Fibroblast of lung (primary cell): ENCODE results near the gene ODF2. TPM values are rescaled to one million over a fixed set of nuclear protein-coding genes. Genes with fewer than 3 reads are reported as not detected.
A peak's percentile ranks its signal among the peaks of the same experiment; 100 is the strongest.

Source experiments
- DNase-seq, 2 donors: peaks; one replicate each; pipeline versions ENCODE4 v3.0.0 to v3.0.0-alpha.2; 2010; ENCODE audit warnings: low read depth in 2 of 2
- H2AFZ ChIP-seq: 2 replicates; pipeline ENCODE4 v1.5.1; 2012; ENCODE audit warnings: low read length, control low read depth, inconsistent platforms
- H3K27ac ChIP-seq: 2 replicates; pipeline ENCODE4 v1.5.1; 2011; ENCODE audit warnings: low read length, control low read depth; ENCODE audit not compliant: insufficient read depth
- H3K27me3 ChIP-seq: 2 replicates; pipeline ENCODE4 v1.5.1; 2011; ENCODE audit warnings: mild to moderate bottlenecking, low read length; ENCODE audit not compliant: control insufficient read depth, insufficient read depth
- H3K36me3 ChIP-seq: 2 replicates; pipeline ENCODE4 v1.5.1; 2011; ENCODE audit warnings: low read length; ENCODE audit not compliant: control insufficient read depth, insufficient read depth
- H3K4me1 ChIP-seq: 2 replicates; pipeline ENCODE4 v1.5.1; 2011; ENCODE audit warnings: low read length; ENCODE audit not compliant: control insufficient read depth, insufficient read depth; ENCODE audit errors: extremely low read depth
- H3K4me2 ChIP-seq: 2 replicates; pipeline ENCODE4 v1.5.1; 2011; ENCODE audit warnings: low read length, control low read depth; ENCODE audit not compliant: insufficient read depth; ENCODE audit errors: extremely low read depth
- H3K4me3 ChIP-seq, 4 experiments: fragments of 200-600 bp in 1 of 4; sonication (generic) in 1 of 4; replicated peaks in 1 of 4; 2 replicates each; pipeline ENCODE4 v1.5.1; 2011 to 2016; ENCODE audit warnings: low read length in 4 of 4, low read depth in 3 of 4, mild to moderate bottlenecking in 3 of 4, control low read depth in 2 of 4, inconsistent platforms in 1 of 4, mixed read lengths in 1 of 4; ENCODE audit not compliant: insufficient read depth in 1 of 4; ENCODE audit errors: control extremely low read depth in 1 of 4
- H3K79me2 ChIP-seq: 2 replicates; pipeline ENCODE4 v1.5.1; 2012; ENCODE audit warnings: mild to moderate bottlenecking, low read length, inconsistent platforms; ENCODE audit not compliant: control insufficient read depth, insufficient read depth
- H3K9ac ChIP-seq: 2 replicates; pipeline ENCODE4 v1.5.1; 2011; ENCODE audit warnings: mild to moderate bottlenecking, low read length, control low read depth; ENCODE audit not compliant: insufficient read depth
- H3K9me3 ChIP-seq: 2 replicates; pipeline ENCODE4 v1.5.1; 2012; ENCODE audit warnings: low read depth, low read length; ENCODE audit not compliant: control insufficient read depth, insufficient read depth
- H4K20me1 ChIP-seq: 2 replicates; pipeline ENCODE4 v1.5.1; 2011; ENCODE audit warnings: low read length; ENCODE audit not compliant: control insufficient read depth, insufficient read depth; ENCODE audit errors: extremely low read depth
- CTCF ChIP-seq, 2 donors: IDR thresholded peaks in 1 of 2; conservative IDR thresholded peaks in 1 of 2; 1 replicate in 1 of 2; 2 replicates in 1 of 2; pipeline ENCODE4 v1.5.1; 2011 to 2012; ENCODE audit warnings: low read length in 2 of 2, control low read depth in 1 of 2, inconsistent platforms in 1 of 2, low read depth in 1 of 2, mild to moderate bottlenecking in 1 of 2
- EZH2 ChIP-seq: IDR thresholded peaks from 2 replicates; pipeline ENCODE4 v1.5.1; 2012; ENCODE audit warnings: low read length, control low read depth, mild to moderate bottlenecking; ENCODE audit errors: missing control alignments
- polyA plus RNA-seq, 2 donors: library from polyadenylated mRNA; depleted of rRNA in 1 of 2; stranded (reverse) in 1 of 2; unstranded in 1 of 2; fragments of >200 nt; gene quantifications; 2 replicates each; pipeline ENCODE4 v1.2.1, GENCODE V29; 2011 to 2012; ENCODE audit warnings: missing spikeins in 1 of 2
- total RNA-seq: library from RNA; depleted of rRNA; stranded (reverse); fragments of >200 nt; gene quantifications from 2 replicates; pipeline ENCODE4 v1.2.1, GENCODE V29; 2014

ODF2 gene
- total and polyA plus RNA-seq, 2 donors (not counting 1 experiment from before 2014, with no cell fraction given): 10.2 to 20.6 TPM

- Histone ChIP-seq H3K79me2 (peaks cover 8% of the 10 kb centered on the region), H2AFZ (no peak overlapping the region), H3K27me3 (no peaks in the 10 kb centered on the region), H4K20me1 (no peaks in the 10 kb centered on the region), H3K4me3 (peak overlapping the region; percentile 60 to 92 (median 80)), H3K27ac (peak overlapping the region; percentile 90), H3K4me2 (peak overlapping the region; percentile 82), H3K9me3 (no peaks in the 10 kb centered on the region), H3K36me3 (peaks cover 5% of the 10 kb centered on the region), H3K4me1 (peaks cover 9% of the 10 kb centered on the region), H3K9ac (peak overlapping the region; percentile 86)
- TF ChIP-seq CTCF (conservative IDR thresholded peaks at IDR 0.05 in 1 of 2, IDR thresholded peaks at IDR 0.05 in 1 of 2; ENCODE audit: low read depth in 1 of 2, low read length in 2 of 2) (no peak), EZH2 (no peak)
- no peak for DNase-seq
These were observed 1.4 kb downstream of the ODF2 start for GRCh38 chr9:128457207-128457606.

GRCh38 chr9:128459011-128459410 lies 3.2 kb downstream of the ODF2 start:
- no peak overlapping the region for H3K27ac ChIP-seq
- H2AFZ ChIP-seq: no peak overlapping the region
- TF ChIP-seq EZH2 (no peak), CTCF (conservative IDR thresholded peaks at IDR 0.05 in 1 of 2, IDR thresholded peaks at IDR 0.05 in 1 of 2; ENCODE audit: low read depth in 1 of 2, low read length in 2 of 2) (no peak)
- no peaks in the 10 kb centered on the region for H3K9me3 ChIP-seq
- no peaks in the 10 kb centered on the region for H4K20me1 ChIP-seq
- peaks cover 6% of the 10 kb centered on the region for H3K36me3 ChIP-seq
- H3K4me3 ChIP-seq: no peak overlapping the region
- DNase-seq: no peak
- H3K9ac ChIP-seq: no peak overlapping the region
- H3K79me2 ChIP-seq: peaks cover 8% of the 10 kb centered on the region
- H3K27me3 ChIP-seq: no peaks in the 10 kb centered on the region
- peaks cover 9% of the 10 kb centered on the region for H3K4me1 ChIP-seq
- H3K4me2 ChIP-seq: no peak overlapping the region

GRCh38 chr9:128469070-128469469 lies 13.3 kb downstream of the ODF2 start:
- no peak overlapping the region for H3K4me2 ChIP-seq
- no peaks in the 10 kb centered on the region for H3K27me3 ChIP-seq
- no peak for TF ChIP-seq EZH2
- TF ChIP-seq CTCF (conservative IDR thresholded peaks at IDR 0.05 in 1 of 2, IDR thresholded peaks at IDR 0.05 in 1 of 2; ENCODE audit: low read depth in 1 of 2, low read length in 2 of 2): no peak
- H2AFZ ChIP-seq: no peak overlapping the region
- no peaks in the 10 kb centered on the region for H3K9me3 ChIP-seq
- H3K9ac ChIP-seq: no peak overlapping the region
- H3K4me1 ChIP-seq: no peaks in the 10 kb centered on the region
- no peak overlapping the region for H3K4me3 ChIP-seq
- no peak for DNase-seq
- no peak overlapping the region for H3K27ac ChIP-seq
- H4K20me1 ChIP-seq: no peaks in the 10 kb centered on the region
- H3K36me3 ChIP-seq: peaks cover 8% of the 10 kb centered on the region
- no peaks in the 10 kb centered on the region for H3K79me2 ChIP-seq
